Urothelium cell line (cell line): Measurements from ENCODE around the gene RPN2.

Experiments
- DNase-seq: peaks from one replicate; pipeline ENCODE4 v3.0.0; 2011; ENCODE audit warnings: low spot score, mixed read lengths
- FAIRE-seq: peaks from 2 replicates; lab custom pipeline; 2011; peaks lifted over from hg19 to GRCh38; lab: Jason Lieb, UNC

RPN2 gene

GRCh38 chr20:37238935-37239451 is 59.9 kb downstream of the RPN2 start:
- DNase-seq: no peak
- no peak for FAIRE-seq

GRCh38 chr20:37240337-37241067 is 61.4 kb downstream of the RPN2 start:
- FAIRE-seq (no peak), DNase-seq (no peak)

- DNase-seq: no peak
- FAIRE-seq: no peak
These were observed 63.4 kb downstream of the RPN2 start for GRCh38 chr20:37242503-37242902.

- DNase-seq (no peak), FAIRE-seq (no peak)
These were observed 64.2 kb downstream of the RPN2 start for GRCh38 chr20:37243076-37243936.

- DNase-seq (no peak), FAIRE-seq (no peak)
These were observed 64.9 kb downstream of the RPN2 start for GRCh38 chr20:37243937-37244571.

- FAIRE-seq: no peak
- no peak for DNase-seq
These were observed 65.4 kb downstream of the RPN2 start for GRCh38 chr20:37244572-37244957.

- FAIRE-seq (no peak), DNase-seq (no peak)
These were observed 66.4 kb downstream of the RPN2 start for GRCh38 chr20:37245216-37246150.

- FAIRE-seq: no peak
- no peak for DNase-seq
These were observed 67.6 kb downstream of the RPN2 start for GRCh38 chr20:37246736-37247135.

- FAIRE-seq (no peak), DNase-seq (no peak)
These were observed 68.4 kb downstream of the RPN2 start for GRCh38 chr20:37247547-37247946.

GRCh38 chr20:37249304-37249703 is 70.2 kb downstream of the RPN2 start:
- FAIRE-seq (no peak), DNase-seq (no peak)

GRCh38 chr20:37251825-37252477 is 72.8 kb downstream of the RPN2 start:
- DNase-seq (no peak), FAIRE-seq (no peak)

GRCh38 chr20:37253087-37253486 is 74.0 kb downstream of the RPN2 start:
- DNase-seq (no peak), FAIRE-seq (no peak)

GRCh38 chr20:37254114-37254878 is 75.2 kb downstream of the RPN2 start:
- no peak for DNase-seq
- no peak for FAIRE-seq

GRCh38 chr20:37256286-37256685 is 77.2 kb downstream of the RPN2 start:
- no peak for FAIRE-seq
- DNase-seq: no peak

GRCh38 chr20:37257530-37257929 is 78.4 kb downstream of the RPN2 start:
- DNase-seq (no peak), FAIRE-seq (no peak)

- DNase-seq: no peak
- FAIRE-seq: no peak
These were observed 78.9 kb downstream of the RPN2 start for GRCh38 chr20:37257988-37258387.

- FAIRE-seq (no peak), DNase-seq (no peak)
These were observed 79.9 kb downstream of the RPN2 start for GRCh38 chr20:37259031-37259430.

GRCh38 chr20:37259865-37260264 is 80.7 kb downstream of the RPN2 start:
- FAIRE-seq (no peak), DNase-seq (no peak)

GRCh38 chr20:37260923-37261322 is 81.8 kb downstream of the RPN2 start:
- DNase-seq (no peak), FAIRE-seq (no peak)
